Measurements from ENCODE around the gene TRIM32. TPM values are rescaled to one million over a fixed set of nuclear protein-coding genes. Genes with fewer than 3 reads are reported as not detected.

Gene TRIM32
- total RNA-seq, 1 experiment from 2014 or later: 23.2 TPM

DNA sequence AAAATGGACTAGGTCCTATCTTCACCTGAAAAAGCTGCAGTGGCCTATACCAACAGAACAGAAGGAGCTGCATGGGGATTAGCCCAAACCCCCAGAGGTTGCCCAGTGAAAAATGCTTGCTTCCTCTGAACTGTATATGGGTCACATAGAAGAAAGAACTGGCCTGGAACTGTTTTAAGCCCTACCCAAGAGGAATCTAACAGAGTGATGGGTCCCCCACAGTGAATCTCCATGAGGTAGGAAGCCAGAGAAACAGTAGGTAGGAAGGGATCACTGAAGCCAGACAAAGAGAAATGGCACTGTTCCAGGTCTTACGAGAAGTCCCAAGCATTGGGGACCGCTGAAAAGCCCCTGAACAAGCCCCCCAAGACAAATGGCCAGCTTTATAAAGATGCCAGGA, 28.8 kb upstream of the TRIM32 start:
- Histone ChIP-seq H3K27me3 (ENCODE audit: insufficient read depth, low read length) (no peaks in the 10 kb centered on the region), H3K79me2 (ENCODE audit: insufficient read depth, low read length) (no peaks in the 10 kb centered on the region), H3K27ac (ENCODE audit: low read depth, low read length) (no peak overlapping the region), H3K4me2 (ENCODE audit: low read length) (no peak overlapping the region), H3K4me3 (replicated peaks in 1 of 2; ENCODE audit: low read depth in 1 of 2, low read length in 2 of 2) (no peak overlapping the region), H3K9me2 (ENCODE audit: insufficient read depth) (no peaks in the 10 kb centered on the region), H3K9me3 (ENCODE audit: control insufficient read depth in 1 of 2, insufficient read depth in 1 of 2, low read depth in 1 of 2, low read length in 2 of 2) (no peaks in the 10 kb centered on the region), H2AFZ (ENCODE audit: low read depth, low read length, poor library complexity, severe bottlenecking) (no peak overlapping the region), H3K4me1 (ENCODE audit: control insufficient read depth in 1 of 2, insufficient read depth in 2 of 2, low read length in 2 of 2) (no peaks in the 10 kb centered on the region; a peak in 1 of 4 replicates), H3K9ac (ENCODE audit: low read length) (no peak overlapping the region), H4K20me1 (ENCODE audit: insufficient read depth) (no peaks in the 10 kb centered on the region), H3K36me3 (ENCODE audit: control insufficient read depth in 1 of 2, insufficient read depth in 2 of 2, low read length in 2 of 2) (no peaks in the 10 kb centered on the region)
- intact Hi-C loops (cut with micrococcal nuclease): loop anchor here (2.0 kb wide), 1 partner anchor 163 kb away; no protein-coding TSS in a partner anchor
- TF ChIP-seq SIN3A (IDR thresholded peaks at IDR 0.05; ENCODE audit: low read depth) (no peak), EZH2 (IDR thresholded peaks at IDR 0.05) (no peak), POLR2A (IDR thresholded peaks at IDR 0.05; ENCODE audit: borderline replicate concordance, extremely low read depth, insufficient read depth, insufficient read length) (no peak), ZNF274 (IDR thresholded peaks at IDR 0.05; ENCODE audit: low read depth, low read length) (no peak), EZH2phosphoT487 (IDR thresholded peaks at IDR 0.05; ENCODE audit: borderline replicate concordance) (no peak), SRF (IDR thresholded peaks at IDR 0.05; ENCODE audit: low read depth) (no peak), CEBPB (IDR thresholded peaks at IDR 0.05; ENCODE audit: low read depth) (no peak), ZFX (IDR thresholded peaks at IDR 0.05) (no peak), TCF7L2 (IDR thresholded peaks at IDR 0.05; ENCODE audit: borderline replicate concordance, extremely low read depth, insufficient read depth, insufficient read length) (no peak), ELF1 (IDR thresholded peaks at IDR 0.05; ENCODE audit: borderline replicate concordance, low read depth) (no peak), POLR2AphosphoS5 (IDR thresholded peaks at IDR 0.05; ENCODE audit: low read depth, low read length) (no peak), EGR1 (IDR thresholded peaks at IDR 0.05; ENCODE audit: low read depth) (no peak), FOSL1 (IDR thresholded peaks at IDR 0.05; ENCODE audit: low read depth) (no peak), CBX3 (IDR thresholded peaks at IDR 0.05; ENCODE audit: low read depth) (no peak), CTCF (IDR thresholded peaks at IDR 0.05 in 2 of 3, conservative IDR thresholded peaks at IDR 0.05 in 1 of 3; ENCODE audit: borderline replicate concordance in 1 of 3, insufficient read depth in 1 of 3, low read depth in 2 of 3, low read length in 2 of 3) (no peak)
- DNase-seq (ENCODE audit: low read depth, low spot score) (no peak), ATAC-seq (no peak)
- ChIA-PET RAD21 (ENCODE audit: low non-redundant PET in 1 of 2, low total read pairs in 2 of 2, uncharacterized antibody in 2 of 2, unreplicated experiment in 2 of 2) (no interaction called here), POLR2A (no interaction called here), CTCF (no interaction called here)
- no TSS peak for BruUV-seq (replicated peaks)
